PFSK-1 (cell line): ENCODE measurements around the gene CTAGE8.
"Not testable (repeated sequence)": the region's sequence is repeated elsewhere in the genome, so short reads cannot be mapped to it uniquely, and the experiment has no call there.

Experiments used
- FOXP2 ChIP-seq: optimal IDR thresholded peaks from 2 replicates; pipeline ENCODE3; 2011; ENCODE audit warnings: borderline replicate concordance, control low read depth, inconsistent platforms; ENCODE audit not compliant: insufficient read depth; ENCODE audit errors: extremely low read length, extremely low read depth
- POLR2AphosphoS5 ChIP-seq: IDR thresholded peaks from 2 replicates; pipeline ENCODE4 v1.6.1; 2012; ENCODE audit warnings: low read depth, mild to moderate bottlenecking, control low read depth, low read length, moderate library complexity
- SIN3A ChIP-seq: IDR thresholded peaks from 2 replicates; pipeline ENCODE4 v1.6.1; 2012; ENCODE audit warnings: mild to moderate bottlenecking, low read length, moderate library complexity, borderline replicate concordance; ENCODE audit not compliant: insufficient read depth
- TAF1 ChIP-seq: IDR thresholded peaks from 2 replicates; pipeline ENCODE4 v1.6.1; 2012; ENCODE audit warnings: low read length, control low read depth, borderline replicate concordance; ENCODE audit not compliant: insufficient read depth
- TF ChIP-seq, protein P1 (sequence below), 2 experiments: IDR thresholded peaks; 2 replicates each; pipeline versions ENCODE4 v1.6.1 to v1.8.0; 2011 to 2012; ENCODE audit warnings: low read depth in 2 of 2, low read length in 2 of 2, control low read depth in 1 of 2, inconsistent platforms in 1 of 2, mild to moderate bottlenecking in 1 of 2, moderate library complexity in 1 of 2; ENCODE audit not compliant: insufficient read depth in 1 of 2

DNA sequence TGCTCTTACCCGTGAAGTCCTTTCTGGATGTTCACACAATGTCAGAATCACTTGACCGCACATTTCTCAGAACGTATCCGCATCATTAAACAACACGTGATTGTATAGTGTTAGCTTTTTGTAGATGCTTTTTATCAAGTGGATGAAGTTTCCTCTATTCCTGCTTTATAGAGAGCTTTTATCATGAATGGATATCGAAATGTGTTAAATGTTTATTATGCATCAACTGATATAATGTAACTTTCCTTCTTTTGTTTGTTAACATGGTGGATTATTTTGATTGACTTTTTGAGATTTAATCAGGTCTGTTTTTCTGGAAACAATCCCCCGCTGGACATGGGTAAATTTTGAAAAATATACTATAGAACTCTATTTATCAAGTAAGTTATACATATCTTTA lies 4.4 kb downstream of the CTAGE8 start, which contains the start of gene OR2A7:
- not testable (repeated sequence) for TF ChIP-seq POLR2AphosphoS5, TAF1, SIN3A, FOXP2
- TF ChIP-seq, protein P1, sequence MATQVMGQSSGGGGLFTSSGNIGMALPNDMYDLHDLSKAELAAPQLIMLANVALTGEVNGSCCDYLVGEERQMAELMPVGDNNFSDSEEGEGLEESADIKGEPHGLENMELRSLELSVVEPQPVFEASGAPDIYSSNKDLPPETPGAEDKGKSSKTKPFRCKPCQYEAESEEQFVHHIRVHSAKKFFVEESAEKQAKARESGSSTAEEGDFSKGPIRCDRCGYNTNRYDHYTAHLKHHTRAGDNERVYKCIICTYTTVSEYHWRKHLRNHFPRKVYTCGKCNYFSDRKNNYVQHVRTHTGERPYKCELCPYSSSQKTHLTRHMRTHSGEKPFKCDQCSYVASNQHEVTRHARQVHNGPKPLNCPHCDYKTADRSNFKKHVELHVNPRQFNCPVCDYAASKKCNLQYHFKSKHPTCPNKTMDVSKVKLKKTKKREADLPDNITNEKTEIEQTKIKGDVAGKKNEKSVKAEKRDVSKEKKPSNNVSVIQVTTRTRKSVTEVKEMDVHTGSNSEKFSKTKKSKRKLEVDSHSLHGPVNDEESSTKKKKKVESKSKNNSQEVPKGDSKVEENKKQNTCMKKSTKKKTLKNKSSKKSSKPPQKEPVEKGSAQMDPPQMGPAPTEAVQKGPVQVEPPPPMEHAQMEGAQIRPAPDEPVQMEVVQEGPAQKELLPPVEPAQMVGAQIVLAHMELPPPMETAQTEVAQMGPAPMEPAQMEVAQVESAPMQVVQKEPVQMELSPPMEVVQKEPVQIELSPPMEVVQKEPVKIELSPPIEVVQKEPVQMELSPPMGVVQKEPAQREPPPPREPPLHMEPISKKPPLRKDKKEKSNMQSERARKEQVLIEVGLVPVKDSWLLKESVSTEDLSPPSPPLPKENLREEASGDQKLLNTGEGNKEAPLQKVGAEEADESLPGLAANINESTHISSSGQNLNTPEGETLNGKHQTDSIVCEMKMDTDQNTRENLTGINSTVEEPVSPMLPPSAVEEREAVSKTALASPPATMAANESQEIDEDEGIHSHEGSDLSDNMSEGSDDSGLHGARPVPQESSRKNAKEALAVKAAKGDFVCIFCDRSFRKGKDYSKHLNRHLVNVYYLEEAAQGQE (IDR thresholded peaks at IDR 0.05; ENCODE audit: insufficient read depth in 1 of 2, low read depth in 2 of 2, low read length in 2 of 2) = not testable (repeated sequence)
